Fibroblast of skin of left biceps (primary cell): Measurements from ENCODE around the gene PTPRN2.
"Not testable (repeated sequence)": the region's sequence is repeated elsewhere in the genome, so short reads cannot be mapped to it uniquely, and the experiment has no call there.

Source experiments
- DNase-seq, 2 experiments: peaks; one replicate each; pipeline ENCODE4 v3.0.0-alpha.2; 2013; ENCODE audit warnings: low read depth in 2 of 2

Gene PTPRN2

DNA sequence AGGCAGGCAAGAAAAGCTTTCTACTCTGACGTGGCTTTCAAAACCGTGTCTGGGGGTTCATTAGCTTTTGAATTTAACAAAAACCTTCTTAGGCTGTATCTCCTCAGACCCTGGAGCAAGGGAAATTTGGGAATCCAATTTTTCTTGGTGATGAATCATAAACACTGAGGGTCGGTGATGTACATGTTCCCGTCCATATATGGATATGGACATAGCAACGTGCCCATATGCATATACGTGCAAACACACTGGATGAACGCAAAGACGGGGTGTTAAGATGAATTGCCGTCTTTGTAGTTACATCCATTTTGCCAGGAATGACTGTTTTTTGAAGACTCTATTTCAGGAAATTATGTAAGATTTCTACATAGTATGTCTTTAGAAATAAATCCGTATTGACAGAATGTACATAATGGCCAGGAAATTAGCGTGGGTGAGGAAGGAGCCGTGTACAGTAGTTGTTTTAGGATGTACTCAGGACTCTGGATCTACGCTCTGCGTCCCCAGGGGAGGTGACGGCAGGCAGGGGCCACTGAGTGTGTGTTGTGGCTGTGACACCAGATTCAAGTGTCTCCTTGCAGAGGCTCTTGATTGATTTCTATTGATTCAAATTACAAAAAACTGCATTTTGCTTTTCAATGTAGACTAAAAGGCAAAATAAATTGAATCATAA is 1012.6 kb downstream of the PTPRN2 start:
- DNase-seq: no peak

DNA sequence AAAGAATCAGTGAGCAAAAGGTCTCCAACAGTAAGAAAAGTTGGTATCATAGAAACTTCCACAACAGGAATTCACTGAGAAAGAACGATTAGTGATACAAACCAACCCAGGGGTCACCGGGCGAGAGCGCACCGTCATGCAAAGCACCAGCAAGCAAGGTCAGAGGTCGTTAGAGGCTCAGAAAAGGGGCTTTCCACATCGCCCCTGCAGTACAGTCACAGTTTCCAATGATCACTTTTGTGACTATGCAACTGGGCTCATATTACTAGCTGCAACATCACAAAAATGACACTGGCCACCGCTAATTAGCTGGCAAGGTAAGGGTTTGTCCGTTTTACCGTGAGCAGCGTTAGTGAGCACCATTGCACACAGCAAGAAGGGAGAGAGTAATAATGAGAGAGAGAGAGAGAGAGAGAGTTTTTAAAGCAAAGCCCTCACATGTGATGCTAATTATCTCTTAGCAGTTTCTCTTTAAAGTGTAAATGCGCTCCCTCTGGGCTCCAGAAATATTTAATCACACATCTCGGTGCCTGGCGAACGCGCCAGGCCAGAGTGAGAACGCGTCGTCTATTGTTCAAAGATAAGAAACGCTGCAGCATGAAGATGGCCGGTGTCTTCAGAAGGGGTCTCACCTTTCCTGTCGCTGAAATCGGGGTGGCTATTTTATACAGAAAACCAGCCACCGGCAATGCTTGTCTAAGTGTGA is 1013.4 kb downstream of the PTPRN2 start:
- DNase-seq: no peak

DNA sequence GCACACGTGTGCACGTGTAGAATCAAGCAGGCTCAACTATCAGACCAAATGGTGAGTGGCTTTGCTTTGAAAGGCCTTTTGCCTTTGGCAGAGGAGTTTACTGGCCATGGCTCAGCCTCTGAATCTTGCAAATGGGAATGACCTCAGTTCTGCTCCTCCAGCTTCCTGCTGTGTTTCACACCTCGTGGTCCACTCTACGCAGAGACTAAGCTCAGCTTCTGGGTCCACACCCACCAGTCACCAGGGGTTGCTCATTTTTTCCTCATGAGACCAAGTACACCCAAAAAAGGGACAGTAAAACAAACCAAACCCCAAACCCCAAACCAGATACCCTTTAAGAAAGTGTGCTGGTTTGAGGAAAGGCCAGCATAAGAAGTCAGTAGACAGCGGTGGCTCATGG is 1014.4 kb downstream of the PTPRN2 start:
- no peak for DNase-seq

DNA sequence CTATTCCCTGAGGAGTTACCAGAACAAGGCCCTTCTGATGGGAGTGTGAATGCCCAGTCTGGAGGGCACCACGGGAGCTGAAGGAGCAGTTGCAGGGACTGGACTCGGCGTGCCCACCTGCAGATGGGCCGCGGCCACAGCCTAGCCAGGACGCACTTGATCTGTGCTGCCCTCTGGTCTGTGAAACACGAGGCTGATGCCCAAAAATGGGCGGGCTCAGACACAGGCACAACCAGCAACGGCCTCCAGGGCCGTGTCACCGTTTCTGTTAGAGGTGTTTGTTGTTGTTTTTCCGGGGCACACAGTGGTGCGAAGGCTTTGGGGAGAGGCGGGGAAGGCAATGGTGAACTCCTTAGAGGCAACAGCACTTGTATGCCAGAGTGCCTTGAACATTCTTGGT is 1015.0 kb downstream of the PTPRN2 start:
- DNase-seq: no peak

DNA sequence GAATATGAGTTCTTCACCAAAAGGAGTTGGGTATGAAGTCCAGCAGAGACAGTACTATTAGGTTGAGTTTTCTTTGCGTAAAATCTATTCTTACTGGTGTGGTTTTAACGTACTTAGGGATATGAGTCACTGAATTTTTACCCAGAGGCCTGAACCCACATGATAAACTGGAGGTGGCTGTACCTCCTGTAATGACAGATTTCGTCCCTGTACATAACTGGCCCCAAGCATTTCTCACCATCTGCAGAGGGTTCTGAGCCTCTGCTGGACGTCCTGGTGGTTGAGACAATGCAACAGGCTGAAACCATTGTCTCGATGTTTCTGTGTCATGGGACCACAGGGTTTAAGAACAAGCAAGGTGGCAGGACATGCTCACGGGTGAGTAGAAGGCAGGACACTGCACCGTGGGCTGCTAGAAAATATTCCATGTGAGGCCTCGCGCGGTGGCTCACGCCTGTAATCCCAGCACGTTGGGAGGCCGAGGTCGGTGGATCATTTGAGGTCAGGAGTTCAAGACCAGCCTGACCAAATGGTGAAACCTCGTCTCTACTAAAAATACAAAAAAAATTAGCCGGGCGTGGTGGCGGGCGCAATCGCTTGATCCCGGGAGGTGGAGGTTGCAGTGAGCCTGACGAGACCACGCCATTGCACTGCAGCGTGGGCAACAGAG is 1017.0 kb downstream of the PTPRN2 start:
- no peak for DNase-seq

DNA sequence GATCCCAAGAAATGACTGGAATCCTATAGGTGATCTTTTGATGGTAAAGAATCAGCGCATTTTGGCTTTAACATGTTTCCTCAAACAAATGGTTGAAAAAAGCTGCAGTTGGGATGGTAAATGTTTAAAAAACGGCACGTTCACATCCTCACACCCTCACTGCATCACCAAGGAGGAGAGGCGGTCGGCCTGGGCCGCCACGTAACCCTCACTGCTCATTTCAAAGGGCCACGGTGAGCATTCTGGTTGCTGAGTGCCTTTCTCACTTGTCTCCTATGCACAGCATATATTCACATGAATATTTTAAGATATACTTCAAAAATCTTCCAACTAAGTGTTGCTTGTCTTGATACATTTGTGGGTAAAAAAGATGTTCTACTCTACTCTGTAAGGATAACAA is 1017.7 kb downstream of the PTPRN2 start:
- DNase-seq: no peak

DNA sequence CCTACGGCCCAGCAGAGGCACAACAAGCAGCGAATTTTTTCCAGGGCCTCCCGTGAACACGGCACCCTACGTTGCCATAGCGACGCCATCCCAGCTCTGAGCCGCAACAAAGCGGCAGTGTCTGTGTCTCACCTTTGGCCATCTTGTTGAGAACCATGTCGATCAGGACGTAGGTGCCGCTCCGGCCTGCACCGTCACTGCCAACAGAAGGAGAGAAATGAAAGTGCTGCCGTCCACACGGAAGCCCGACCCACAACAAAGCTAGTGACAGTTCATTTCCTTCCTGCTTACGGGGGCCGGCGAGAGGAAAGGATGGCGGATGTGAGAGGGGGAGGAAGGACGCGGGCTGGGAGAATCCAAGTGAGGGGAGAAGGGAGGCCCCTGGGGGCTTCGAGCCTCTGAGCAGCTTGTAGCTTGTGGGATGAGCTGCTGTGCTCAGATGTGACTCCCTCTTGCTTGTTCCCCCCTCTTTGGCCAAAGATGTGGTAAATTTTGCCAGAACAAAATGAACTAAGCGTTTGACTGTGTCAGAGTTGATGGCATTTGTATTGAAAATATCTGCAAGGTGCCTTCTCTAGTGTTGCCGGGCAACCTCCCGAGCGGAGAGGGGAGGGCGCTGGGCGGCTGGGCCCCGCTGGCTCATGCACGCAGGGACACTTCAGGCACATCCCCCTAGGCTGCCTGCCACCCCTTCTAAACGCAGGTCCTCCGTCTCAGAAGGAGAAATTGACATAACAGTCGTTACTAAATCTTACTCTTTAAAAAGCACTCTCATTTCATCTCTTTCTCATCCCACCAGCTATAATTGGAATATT is 1018.6 kb downstream of the PTPRN2 start:
- no peak for DNase-seq

DNA sequence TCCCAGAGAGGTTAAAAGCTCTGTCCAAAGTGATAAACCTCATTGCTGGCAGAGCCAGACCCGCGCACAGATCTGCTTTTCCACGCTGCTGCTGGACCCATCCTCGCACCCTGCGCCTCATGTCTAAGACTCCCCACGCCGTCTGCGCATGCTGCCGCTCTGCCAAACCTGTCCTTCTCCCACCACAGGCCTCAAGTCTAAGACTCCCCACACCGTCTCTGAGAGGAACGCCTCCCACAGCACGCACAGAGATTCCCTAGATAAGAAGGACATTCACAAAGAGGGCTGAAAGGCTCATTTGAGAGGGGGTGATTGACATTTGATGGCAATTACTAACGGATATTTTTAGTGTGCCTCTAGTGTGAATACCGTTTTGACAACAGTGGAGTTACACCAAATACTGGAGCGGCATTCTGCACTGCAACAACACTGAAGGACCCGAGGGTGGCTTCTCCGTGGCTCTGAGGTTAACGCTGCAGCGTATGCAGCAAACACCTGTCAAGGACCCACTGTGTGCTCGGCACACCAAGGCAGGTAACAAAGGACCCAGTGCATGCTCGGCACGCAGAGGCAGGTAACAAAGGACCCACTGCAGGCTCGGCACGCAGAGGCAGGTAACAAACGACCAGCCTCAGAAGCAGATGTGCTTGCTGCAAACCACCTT is 1019.4 kb downstream of the PTPRN2 start:
- DNase-seq: no peak

DNA sequence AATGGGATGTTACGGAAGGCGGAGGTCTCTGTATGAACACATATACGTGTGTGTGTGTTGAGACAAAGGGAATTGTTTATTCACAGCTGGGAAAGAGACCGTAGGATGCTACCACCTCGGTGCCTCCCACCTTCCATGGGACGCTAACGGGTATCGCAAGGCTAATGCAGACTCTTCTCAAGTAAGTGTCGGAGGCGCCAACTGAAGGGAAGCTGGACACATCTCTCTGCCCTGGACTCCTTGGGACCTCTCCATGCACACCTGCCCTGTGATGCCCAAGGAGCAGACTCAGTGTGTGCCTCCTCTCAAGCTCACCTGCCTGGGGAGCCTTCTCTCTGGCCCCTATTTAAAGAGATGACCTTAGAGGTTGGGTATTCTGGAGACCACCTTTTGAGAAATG is 1020.0 kb downstream of the PTPRN2 start:
- DNase-seq: no peak

DNA sequence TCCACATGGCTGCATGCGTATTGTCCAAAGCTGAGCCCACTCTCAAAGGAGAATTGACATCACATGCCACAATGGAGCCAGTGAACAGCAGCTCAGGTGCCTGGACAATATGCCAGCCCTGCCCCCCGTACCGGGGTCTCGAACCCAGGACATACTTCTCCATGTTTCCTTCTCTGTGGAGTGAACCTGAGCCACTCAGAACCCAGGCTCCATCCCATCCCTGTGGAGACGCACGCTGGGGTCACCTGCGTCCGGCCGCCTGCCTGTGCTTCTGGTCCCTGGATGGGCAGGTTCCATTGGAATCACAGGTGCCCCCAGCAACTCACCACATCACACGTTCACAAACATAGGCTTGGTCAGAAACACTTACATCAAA is 1021.0 kb downstream of the PTPRN2 start:
- no peak for DNase-seq

DNA sequence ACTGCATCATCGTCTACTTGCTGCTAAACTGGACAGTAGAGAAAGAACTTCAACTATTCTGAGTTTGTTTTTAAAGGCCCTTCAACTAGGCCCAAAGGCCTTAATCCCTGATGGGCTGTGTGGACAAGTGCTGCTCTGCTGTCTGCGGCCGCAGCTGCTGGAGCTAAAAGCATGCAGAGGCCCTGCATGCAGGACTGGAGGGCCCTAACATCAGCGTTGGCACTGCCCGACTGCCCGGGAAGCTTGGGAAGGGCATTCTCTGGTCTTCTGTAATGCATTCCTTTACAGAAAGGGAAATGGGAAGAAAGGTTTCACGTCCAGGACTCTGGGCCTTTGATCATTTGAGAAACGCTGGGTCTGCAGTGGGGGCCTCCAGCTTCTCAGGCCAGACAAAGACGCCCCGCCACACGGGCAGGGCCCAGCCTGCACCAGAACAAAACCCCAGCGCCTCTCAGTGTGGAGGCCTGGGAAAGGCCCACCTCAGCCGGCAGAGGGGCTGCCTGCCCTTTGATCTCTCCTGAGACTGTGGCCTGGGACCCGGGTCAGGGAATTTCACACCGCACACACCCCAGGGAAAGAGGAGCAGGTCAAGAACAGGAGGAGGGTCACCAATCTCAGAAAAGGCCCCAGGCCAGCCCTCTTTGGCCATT is 1021.5 kb downstream of the PTPRN2 start:
- no peak for DNase-seq

DNA sequence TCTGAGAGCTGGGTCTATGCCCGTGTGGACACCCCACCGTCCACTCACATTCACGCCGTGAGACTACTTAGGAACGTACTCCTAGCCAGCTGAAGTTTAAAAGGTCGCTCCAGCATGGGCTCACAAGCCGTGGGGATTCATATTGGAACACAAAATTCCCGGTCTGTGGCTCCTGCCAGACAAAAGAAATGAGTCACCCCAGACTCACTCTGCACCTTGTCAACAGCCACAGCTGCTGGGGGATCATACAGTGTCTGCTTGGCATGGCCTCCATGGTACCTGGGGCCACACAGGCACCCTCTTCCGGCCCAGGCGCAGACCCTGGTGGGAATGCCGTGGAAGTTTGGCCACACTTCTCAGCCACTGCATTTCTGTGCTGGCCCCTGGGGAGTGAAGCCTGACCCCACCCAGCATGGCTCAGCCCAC is 1022.4 kb downstream of the PTPRN2 start:
- DNase-seq: no peak

DNA sequence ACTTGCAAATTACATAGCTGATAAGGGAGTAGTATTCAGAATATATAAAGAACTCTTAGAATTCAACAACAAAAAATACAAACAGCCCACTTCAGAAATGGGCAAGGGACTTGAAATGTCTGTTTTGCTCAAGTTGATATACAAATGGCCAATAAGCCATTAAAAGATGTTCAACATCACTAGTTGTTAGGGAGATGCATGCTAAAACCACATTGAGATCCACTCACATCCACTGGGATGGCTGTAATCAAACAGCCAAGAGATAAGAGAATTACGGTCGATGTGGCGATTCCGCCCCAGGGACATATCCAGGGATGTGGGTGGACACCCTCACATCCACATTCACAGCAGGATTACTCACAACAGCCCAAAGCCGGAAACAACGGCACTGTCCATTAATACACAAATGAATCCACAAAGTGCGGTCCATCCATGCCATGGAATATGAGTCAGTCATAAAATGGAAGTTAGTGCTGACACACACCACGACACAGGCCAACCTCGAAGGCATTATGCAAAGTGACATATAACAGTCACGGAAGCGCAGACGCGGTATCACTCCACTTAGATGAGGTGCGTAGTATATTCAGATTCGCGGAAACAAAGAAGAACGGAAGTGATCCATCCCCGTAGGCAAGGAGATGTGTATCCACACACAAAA is 1023.0 kb downstream of the PTPRN2 start:
- no peak for DNase-seq

DNA sequence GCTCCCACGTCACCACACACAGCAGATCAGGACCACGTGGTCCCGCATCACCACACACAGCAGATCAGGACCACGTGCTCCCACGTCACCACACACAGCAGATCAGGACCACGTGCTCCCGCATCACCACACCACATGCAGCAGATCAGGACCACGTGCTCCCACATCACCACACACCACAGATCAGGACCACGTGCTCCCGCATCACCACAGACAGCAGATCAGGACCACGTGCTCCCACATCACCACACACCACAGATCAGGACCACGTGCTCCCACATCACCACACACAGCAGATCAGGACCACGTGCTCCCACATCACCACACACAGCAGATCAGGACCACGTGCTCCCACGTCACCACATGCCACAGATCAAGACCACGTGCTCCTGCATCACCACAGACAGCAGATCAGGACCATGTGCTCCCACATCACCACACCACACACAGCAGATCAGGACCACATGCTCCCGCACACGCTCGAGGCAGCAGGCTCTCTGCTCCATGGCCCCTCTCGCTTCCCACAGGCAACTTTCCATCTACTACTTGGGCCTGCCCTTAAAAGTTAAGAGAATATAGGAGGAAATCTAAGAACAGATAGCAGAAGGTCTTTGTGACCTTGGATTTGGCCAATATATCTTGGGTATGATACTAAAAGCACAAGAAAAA is 1024.0 kb downstream of the PTPRN2 start:
- DNase-seq: not testable (repeated sequence)

DNA sequence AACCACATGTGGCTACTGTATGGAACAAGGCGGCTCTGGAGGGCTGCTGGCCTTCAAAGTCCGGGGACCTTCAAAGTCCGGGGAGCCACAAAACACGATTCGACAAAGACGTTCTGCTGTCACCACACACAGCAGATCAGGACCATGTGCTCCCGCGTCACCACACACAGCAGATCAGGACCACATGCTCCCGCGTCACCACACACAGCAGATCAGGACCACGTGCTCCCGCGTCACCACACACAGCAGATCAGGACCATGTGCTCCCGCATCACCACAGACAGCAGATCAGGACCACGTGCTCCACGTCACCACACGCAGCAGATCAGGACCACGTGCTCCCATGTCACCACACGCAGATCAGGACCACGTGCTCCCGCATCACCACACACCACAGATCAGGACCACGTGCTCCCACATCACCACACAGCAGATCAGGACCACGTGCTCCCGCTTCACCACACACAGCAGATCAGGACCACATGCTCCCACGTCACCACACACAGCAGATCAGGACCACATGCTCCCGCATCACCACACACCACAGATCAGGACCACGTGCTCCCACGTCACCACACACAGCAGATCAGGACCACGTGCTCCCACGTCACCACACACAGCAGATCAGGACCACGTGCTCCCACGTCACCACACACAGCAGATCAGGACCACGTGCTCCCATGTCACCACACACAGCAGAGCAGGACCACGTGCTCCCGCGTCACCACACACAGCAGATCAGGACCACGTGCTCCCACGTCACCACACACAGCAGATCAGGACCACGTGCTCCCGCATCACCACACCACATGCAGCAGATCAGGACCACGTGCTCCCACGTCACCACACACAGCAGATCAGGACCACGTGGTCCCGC is 1024.9 kb downstream of the PTPRN2 start:
- DNase-seq: not testable (repeated sequence)

DNA sequence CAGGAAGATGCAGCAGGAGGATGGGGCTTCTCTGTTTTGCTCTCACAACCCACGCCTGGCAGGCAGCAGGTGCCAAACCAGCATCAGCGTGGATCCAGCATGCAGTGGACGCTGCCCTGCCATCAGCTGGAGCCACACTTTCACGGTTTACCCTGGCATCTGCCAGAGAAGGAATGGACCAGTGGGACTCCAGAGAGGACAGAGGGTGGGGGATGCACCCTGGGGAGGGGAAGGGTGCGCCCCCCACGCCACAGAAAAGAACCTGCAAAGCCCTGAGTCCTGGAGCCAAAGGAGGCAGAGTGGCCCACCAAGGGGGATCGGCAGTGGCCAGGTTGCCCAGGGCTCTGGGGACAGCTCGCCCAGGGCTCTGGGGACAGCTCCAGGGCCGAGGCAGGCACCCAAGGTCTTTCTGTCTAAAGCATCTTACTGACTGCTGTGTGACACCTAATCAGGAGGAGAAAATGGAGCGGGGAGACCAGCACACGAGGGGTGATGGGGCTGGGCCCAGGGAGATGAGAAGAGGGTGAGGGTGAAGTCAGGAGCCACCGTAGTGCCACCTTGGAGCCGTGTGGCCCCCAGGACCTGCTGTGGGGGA is 1025.7 kb downstream of the PTPRN2 start:
- DNase-seq: no peak

DNA sequence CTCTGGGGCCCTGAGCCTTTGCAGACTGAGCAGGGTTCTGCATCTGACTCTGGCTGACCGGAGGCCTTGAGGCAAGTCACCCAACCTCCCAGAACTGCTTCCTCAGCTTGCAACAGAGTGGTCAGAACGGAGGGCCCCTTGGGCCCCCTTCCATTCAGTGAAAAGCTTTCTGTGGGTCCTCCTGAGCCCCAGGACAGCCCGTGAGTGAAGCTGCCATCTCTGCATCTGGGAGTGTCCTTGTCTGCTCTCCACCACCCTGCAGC is 1026.2 kb downstream of the PTPRN2 start:
- DNase-seq: no peak

DNA sequence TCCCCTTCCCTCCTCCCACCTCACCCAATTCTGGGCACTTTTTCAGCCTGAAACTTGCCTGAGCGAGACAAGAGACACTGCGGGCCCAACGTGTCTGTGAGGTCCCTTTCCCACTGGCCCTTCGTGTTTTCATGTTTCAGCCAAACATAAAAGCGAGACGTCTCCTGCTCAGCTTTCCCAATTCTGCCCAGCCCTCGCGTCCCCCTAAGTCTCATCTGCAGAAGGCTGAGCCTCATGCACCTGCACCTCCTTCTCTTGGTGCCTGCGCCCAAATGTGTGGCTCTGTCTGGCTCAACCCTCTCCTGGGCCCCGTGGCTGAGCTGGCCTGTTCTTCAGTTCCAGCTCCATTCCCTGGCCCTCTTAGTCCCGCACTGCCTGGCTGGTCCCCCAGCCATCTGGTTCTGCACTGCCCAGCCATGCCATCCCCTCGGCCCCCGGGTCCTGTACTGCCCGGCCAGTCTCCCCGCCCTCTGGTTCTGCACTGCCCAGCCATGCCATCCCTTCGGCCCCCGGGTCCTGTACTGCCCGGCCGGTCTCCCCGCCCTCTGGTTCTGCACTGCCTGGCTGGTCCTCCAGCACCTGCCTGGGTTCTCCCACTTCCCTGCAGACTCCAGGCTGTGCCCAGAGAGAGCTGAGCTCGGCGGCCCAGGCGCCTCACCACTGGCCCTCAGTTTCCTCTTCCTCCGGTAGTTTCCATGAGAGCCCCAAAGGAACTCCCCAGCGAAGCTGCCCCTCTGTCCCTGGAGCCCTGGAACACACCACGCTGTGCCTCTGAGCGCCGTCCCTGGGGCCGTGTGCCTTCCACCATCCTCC is 1026.7 kb downstream of the PTPRN2 start:
- no peak for DNase-seq
